HG03520 (cell line): ENCODE measurements around the gene GAS2L1.

Source experiments
- ATAC-seq: cut with Tn5 transposase; IDR thresholded peaks from one replicate; pipeline ENCODE4 v1.9.1; 2021; ENCODE audit warnings: mild to moderate bottlenecking, moderate library complexity; ENCODE audit not compliant: unreplicated experiment

The GAS2L1 gene

GRCh38 chr22:29308791-29309262 lies 2.4 kb downstream of the GAS2L1 start:
- ATAC-seq: no peak

DNA sequence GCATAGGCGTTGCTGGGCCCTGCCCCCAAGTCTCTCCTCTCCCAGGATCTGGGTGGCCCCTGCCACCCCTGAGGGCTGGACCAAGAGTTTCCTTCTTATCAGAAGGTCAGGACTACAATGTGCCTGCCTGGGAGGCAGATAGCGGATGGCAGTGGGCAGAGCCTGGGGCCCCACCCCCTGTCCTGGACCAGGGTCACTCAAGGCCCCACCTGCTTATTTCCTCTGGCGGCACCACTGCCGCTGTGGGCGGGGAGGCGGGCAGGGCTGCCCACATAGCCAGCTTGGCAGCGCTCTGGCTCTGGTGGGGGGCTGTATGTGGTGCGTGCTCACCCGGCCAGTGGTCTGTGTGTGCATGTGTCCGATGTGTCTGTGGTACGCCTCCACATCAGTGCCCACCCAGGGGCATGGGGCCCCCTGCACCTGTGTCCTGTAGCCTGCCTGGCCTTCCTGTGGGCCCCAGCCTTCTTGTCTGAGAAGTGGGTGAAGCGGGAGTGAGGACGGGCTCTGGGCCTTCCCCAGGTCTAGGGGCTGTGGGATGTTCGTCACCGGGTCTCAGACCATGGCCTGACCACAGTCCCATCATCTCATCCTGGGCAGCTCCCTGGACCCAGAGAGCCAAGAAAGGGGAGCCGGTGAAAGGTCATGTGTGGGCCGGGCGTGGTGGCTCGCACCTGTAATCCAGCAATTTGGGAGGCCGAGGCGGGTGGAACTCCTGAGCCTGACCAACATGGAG lies 3.0 kb downstream of the GAS2L1 start:
- no peak for ATAC-seq

GRCh38 chr22:29310065-29310862 lies 3.8 kb downstream of the GAS2L1 start:
- ATAC-seq: no peak

- no peak for ATAC-seq
Measured at GRCh38 chr22:29310863-29311339, 4.5 kb downstream of the GAS2L1 start.

- ATAC-seq: no peak
Measured at GRCh38 chr22:29311464-29312217, 5.2 kb downstream of the GAS2L1 start.

GRCh38 chr22:29312218-29313125 lies 6.0 kb downstream of the GAS2L1 start:
- ATAC-seq: no peak

- ATAC-seq: no peak
Measured at GRCh38 chr22:29313126-29313575, 6.7 kb downstream of the GAS2L1 start.

DNA sequence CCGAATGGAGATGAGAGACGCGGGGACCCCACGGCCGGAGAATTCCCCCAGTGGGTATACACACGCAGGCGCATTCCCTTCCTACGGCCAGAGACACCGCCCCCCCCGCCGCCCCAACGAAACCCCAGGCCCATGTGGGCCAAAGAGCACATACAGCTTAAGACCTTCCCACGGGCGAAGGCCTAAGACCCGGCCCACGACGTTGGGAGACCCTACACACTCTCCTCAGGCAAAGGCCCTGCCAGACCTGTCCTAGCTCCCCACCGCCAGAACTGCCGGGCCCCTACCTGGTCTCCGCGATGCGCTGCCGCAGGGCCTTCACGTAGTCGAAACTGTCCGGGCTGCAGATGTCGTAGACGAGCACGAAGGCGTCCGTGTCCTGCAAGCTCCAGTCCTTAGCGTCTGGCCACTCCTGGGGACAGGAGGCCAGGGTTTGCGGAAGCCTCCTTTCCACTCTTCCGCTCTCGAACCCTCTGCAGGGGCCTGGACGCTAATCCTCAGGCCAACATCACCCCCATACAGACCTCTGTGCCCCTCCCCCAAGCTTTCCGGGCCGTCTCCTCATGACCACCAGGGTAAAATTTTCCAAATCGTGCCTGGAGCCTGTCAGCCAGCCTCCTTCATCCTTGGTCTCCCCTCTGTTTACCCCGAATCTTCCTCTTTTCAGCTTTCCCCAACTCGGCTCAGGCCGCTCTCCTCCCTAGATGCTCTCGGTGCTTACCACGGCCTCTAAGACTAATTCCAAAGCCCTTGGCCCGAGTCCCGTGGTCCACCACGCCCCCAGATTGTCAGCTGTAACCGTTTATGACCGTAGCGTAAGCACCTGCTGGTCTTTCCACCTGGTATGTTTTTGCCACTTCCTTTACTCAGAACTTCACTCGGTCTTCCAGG lies 7.4 kb downstream of the GAS2L1 start:
- ATAC-seq: no peak

DNA sequence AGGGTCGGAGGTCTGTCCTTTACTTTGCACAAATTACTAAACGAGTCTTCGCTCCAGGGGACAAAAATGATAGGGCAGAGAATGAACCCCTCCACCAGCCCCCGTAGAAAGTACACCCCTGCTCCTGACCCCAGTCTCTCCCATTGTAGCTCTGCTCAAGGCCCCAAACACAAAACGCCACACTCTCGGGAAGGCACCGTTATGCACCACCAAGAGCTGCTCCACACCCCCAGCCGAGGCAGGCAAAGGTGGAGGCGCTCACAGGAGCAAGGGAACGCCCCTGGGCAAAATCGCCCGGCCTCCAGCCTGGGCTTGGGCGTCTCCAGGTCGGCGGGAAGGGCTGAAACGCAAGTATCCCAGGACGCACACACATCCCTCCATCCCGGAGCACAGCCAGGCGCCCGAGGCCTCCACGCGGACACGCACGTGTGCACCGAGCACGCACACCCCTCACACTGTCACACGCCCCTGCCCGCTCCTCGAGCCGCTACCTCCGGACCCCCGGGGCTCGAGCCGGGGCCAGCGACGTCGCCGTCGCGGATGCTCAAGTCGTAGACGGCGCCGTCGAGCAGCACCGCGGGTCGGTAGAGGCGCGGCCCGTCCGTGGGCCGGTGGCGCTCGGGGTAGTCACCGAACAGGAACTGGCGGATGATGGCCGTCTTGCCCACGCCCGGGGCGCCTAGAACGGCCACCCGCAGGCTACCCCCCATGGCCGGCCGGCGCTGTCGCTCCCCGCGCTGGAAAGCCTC lies 8.3 kb downstream of the GAS2L1 start:
- ATAC-seq: no peak

DNA sequence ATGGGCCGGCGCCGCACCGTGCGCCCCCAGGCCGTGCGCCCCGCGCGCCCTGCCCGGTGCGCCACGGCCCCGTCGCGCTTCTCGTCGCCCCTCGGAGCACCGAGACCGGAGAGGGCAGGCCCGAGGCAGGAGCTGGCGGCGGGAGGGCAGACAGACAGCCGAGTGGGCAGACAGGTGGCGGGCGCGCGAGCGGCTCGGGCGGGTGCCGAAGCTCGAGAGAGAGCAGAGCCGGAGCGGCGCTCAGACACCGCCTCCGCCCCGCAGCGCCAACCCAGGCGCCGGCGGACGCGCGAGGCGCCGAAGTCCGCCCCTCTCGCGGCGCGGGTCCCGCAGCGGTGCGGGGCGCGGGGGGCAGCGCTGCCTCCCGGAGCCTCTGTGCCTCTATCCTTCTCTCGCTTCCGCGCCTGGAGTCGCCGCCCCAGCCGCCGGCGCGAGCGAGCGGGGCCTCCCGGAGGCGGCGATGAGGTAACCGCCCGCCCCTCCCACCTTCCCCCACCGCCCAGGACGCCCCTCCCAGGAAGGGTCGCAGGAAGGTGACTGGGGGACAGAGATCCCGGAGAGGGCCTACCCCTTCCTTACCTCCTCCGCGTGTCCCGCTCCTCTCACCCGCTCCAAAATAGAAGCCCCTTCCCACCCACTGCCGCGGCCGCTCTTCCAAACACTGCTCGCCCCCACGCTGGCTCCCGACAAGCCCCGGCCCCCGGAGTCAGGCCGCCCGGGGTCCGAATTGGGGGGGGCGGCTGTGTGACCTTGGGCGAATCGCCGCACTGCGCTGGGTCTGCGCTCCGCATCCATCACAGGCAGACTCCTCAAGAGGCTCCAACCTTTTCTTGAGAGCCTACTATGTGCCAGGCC lies 9.1 kb downstream of the GAS2L1 start, which contains the start of gene RASL10A:
Gene RASL10A (minus strand): TSS at position 412 of the 855 bp plus-strand sequence. CDS start 451 bp downstream, outside the sequence.
- no peak for ATAC-seq

- ATAC-seq: no peak
Measured at GRCh38 chr22:29316141-29316828, 9.8 kb downstream of the GAS2L1 start.

GRCh38 chr22:29317827-29318454 lies 11.5 kb downstream of the GAS2L1 start:
- no peak for ATAC-seq

DNA sequence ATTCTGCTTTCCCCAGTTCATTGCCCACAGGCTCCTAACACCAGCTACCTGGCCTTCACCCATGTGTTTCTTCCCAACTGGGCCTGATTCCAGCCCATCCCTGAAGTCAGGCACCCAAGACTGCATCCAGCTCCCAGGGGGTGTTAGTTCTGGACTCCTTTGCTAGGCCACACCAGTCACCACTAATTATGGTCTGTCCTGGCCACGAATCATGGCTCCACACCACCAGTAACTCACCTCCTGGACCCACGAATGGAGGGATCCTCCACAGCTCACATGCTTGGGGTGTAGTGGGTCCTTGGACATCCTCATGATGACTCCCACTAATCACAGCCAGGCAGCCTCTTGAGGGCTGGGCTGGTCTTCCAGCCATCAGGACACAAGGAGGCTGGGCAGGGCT lies 12.6 kb downstream of the GAS2L1 start:
- no peak for ATAC-seq

GRCh38 chr22:29320546-29320945 lies 14.1 kb downstream of the GAS2L1 start:
- no peak for ATAC-seq

GRCh38 chr22:29323641-29324040 lies 17.2 kb downstream of the GAS2L1 start:
- no peak for ATAC-seq

DNA sequence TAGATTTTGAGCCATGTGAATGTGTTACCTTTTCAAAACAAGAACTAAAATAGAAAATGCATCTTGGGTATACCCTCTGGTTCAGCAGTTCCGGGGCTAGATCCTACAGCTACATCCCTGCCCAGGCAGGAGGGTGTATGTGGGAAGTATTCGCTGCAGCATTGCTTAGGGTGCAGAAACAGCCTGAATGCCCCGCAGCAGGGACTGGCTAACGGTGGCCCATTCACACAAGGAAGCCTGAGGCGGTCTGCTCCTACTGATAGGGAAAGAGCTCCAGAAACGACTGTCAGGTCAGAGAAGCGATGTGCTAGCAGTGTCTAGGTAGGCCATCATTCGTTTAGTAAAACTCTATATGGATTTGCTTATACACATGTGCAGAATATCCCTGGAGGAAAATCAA lies 18.9 kb downstream of the GAS2L1 start:
- no peak for ATAC-seq
